ENCODE measurements around the gene BAD.

- TF ChIP-seq, protein P1, sequence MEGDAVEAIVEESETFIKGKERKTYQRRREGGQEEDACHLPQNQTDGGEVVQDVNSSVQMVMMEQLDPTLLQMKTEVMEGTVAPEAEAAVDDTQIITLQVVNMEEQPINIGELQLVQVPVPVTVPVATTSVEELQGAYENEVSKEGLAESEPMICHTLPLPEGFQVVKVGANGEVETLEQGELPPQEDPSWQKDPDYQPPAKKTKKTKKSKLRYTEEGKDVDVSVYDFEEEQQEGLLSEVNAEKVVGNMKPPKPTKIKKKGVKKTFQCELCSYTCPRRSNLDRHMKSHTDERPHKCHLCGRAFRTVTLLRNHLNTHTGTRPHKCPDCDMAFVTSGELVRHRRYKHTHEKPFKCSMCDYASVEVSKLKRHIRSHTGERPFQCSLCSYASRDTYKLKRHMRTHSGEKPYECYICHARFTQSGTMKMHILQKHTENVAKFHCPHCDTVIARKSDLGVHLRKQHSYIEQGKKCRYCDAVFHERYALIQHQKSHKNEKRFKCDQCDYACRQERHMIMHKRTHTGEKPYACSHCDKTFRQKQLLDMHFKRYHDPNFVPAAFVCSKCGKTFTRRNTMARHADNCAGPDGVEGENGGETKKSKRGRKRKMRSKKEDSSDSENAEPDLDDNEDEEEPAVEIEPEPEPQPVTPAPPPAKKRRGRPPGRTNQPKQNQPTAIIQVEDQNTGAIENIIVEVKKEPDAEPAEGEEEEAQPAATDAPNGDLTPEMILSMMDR (IDR thresholded peaks at IDR 0.05), result no peak
- TF ChIP-seq POLR2A (IDR thresholded peaks at IDR 0.05) (no peak), EP300 (IDR thresholded peaks at IDR 0.05) (no peak)
Observed at GRCh38 chr11:64304032-64304315, 19.5 kb upstream of the BAD start.

Measured in ovary (tissue), 3 donors.